Suppressor macrophage treated with lipopolysaccharide for 4 hours (primary cell): ENCODE measurements around the gene PABPN1.

ENCODE experiments used
- DNase-seq: peaks from one replicate; pipeline ENCODE4 v3.0.0-alpha.2; 2020

PABPN1 gene

GRCh38 chr14:23327947-23328744, 6.9 kb downstream of the PABPN1 start:
- DNase-seq = peak; percentile 78

- DNase-seq = no peak
Measured at GRCh38 chr14:23335623-23336022, 14.4 kb downstream of the PABPN1 start.

GRCh38 chr14:23339506-23340268, 18.4 kb downstream of the PABPN1 start:
- DNase-seq = no peak

- DNase-seq = no peak
Measured at GRCh38 chr14:23344481-23344880, 23.2 kb downstream of the PABPN1 start.

- no peak for DNase-seq
Measured at GRCh38 chr14:23345987-23346692, 24.9 kb downstream of the PABPN1 start.

GRCh38 chr14:23346693-23347405, 25.6 kb downstream of the PABPN1 start:
- no peak for DNase-seq

- DNase-seq = no peak
Measured at GRCh38 chr14:23347406-23348296, 26.4 kb downstream of the PABPN1 start.

GRCh38 chr14:23348297-23348655, 27.0 kb downstream of the PABPN1 start:
- DNase-seq = no peak

GRCh38 chr14:23349156-23349845, 28.0 kb downstream of the PABPN1 start:
- DNase-seq = no peak

GRCh38 chr14:23351681-23352505, 30.6 kb downstream of the PABPN1 start:
- DNase-seq = no peak

GRCh38 chr14:23352506-23353432, 31.5 kb downstream of the PABPN1 start, which contains the start of gene SLC22A17:
TSS of gene SLC22A17 (minus strand) at chr14:23352887.
- peak; percentile 9 for DNase-seq

- no peak for DNase-seq
Measured at GRCh38 chr14:23353433-23353780, 32.1 kb downstream of the PABPN1 start.

- DNase-seq = no peak
Measured at GRCh38 chr14:23354990-23355389, 33.7 kb downstream of the PABPN1 start.

- no peak for DNase-seq
Measured at GRCh38 chr14:23355871-23356435, 34.7 kb downstream of the PABPN1 start.

- DNase-seq = no peak
Measured at GRCh38 chr14:23356662-23357061, 35.4 kb downstream of the PABPN1 start.

- no peak for DNase-seq
Measured at GRCh38 chr14:23357261-23357660, 36.0 kb downstream of the PABPN1 start.

GRCh38 chr14:23358042-23358441, 36.8 kb downstream of the PABPN1 start:
- DNase-seq = no peak

- no peak for DNase-seq
Measured at GRCh38 chr14:23358553-23359166, 37.4 kb downstream of the PABPN1 start.
